Effector memory CD8-positive, alpha-beta T cell (primary cell): Measurements from ENCODE around the gene LDLRAD4.

ENCODE experiments used
- ATAC-seq: fragments of 150-1000 bp; cut with Tn5 transposase; replicated peaks from 2 replicates; pipeline ENCODE4 v1.10.0; 2021; ENCODE audit warnings: mild to moderate bottlenecking, moderate library complexity
- DNase-seq, 3 experiments: peaks; one replicate each; pipeline ENCODE4 v3.0.0; 2021
- H3K27ac Mint-ChIP-seq, 2 donors: one replicate each; pipeline ENCODE4 v1.8.0; 2022; ENCODE audit warnings: mild to moderate bottlenecking in 2 of 2, mixed read lengths in 2 of 2, moderate library complexity in 2 of 2
- H3K27me3 Mint-ChIP-seq, 2 donors: one replicate each; pipeline ENCODE4 v1.8.0; 2022; ENCODE audit warnings: mixed read lengths in 2 of 2
- H3K36me3 Mint-ChIP-seq: one replicate; pipeline ENCODE4 v1.8.0; 2022; ENCODE audit warnings: mild to moderate bottlenecking, moderate library complexity, mixed read lengths; ENCODE audit not compliant: insufficient read depth
- H3K4me1 Mint-ChIP-seq, 2 donors: one replicate each; pipeline ENCODE4 v1.8.0; 2022; ENCODE audit warnings: low read depth in 2 of 2, mixed read lengths in 2 of 2
- H3K4me3 Mint-ChIP-seq, 2 donors: one replicate each; pipeline ENCODE4 v1.8.0; 2022; ENCODE audit warnings: mild to moderate bottlenecking in 2 of 2, mixed read lengths in 2 of 2, moderate library complexity in 2 of 2
- H3K9me3 Mint-ChIP-seq, 2 donors: one replicate each; pipeline ENCODE4 v1.8.0; 2022; ENCODE audit warnings: mixed read lengths in 2 of 2

Gene LDLRAD4

GRCh38 chr18:13374096-13374467 lies 155.5 kb downstream of the LDLRAD4 start:
- H3K4me1 Mint-ChIP-seq = peaks cover 9 to 12% of the 10 kb centered on the region in 2 donors

GRCh38 chr18:13374468-13375301 lies 156.1 kb downstream of the LDLRAD4 start:
- no peak for DNase-seq
- peak overlapping the region; percentile 51 to 69 for H3K27ac Mint-ChIP-seq
- H3K27me3 Mint-ChIP-seq = no peaks in the 10 kb centered on the region
- no peaks in the 10 kb centered on the region for H3K9me3 Mint-ChIP-seq
- no peak for ATAC-seq
- H3K36me3 Mint-ChIP-seq = peaks cover 8% of the 10 kb centered on the region
- H3K4me1 Mint-ChIP-seq = peaks cover 9 to 12% of the 10 kb centered on the region in 2 donors
- H3K4me3 Mint-ChIP-seq = peak overlapping the region; percentile 2 to 23

More at GRCh38 chr18:13374096-13374467, 155.5 kb downstream of the LDLRAD4 start:
- DNase-seq (no peak), ATAC-seq (no peak)
- peaks cover 8% of the 10 kb centered on the region for H3K36me3 Mint-ChIP-seq
- H3K27me3 Mint-ChIP-seq = peaks cover 0 to under 1% of the 10 kb centered on the region in 2 donors
- no peak overlapping the region for H3K27ac Mint-ChIP-seq
- no peaks in the 10 kb centered on the region for H3K9me3 Mint-ChIP-seq
- no peak overlapping the region for H3K4me3 Mint-ChIP-seq

GRCh38 chr18:13375302-13376255 lies 157.0 kb downstream of the LDLRAD4 start:
- Mint-ChIP-seq H3K27ac (peak overlapping the region; percentile 51 to 69), H3K4me1 (peaks cover 9 to 12% of the 10 kb centered on the region in 2 donors), H3K4me3 (peak overlapping the region; percentile 23 to 27), H3K36me3 (peaks cover 8% of the 10 kb centered on the region), H3K9me3 (no peaks in the 10 kb centered on the region), H3K27me3 (no peaks in the 10 kb centered on the region)
- ATAC-seq (peak; percentile 78), DNase-seq (peak in 1 of 3 experiments; percentile 14)

GRCh38 chr18:13376298-13376840 lies 157.8 kb downstream of the LDLRAD4 start:
- ATAC-seq (peak; percentile 43), DNase-seq (no peak)
- H3K27ac Mint-ChIP-seq = peak overlapping the region; percentile 66 to 69
- peak overlapping the region in 1 of 2 donors; percentile 27 for H3K4me3 Mint-ChIP-seq
- no peaks in the 10 kb centered on the region for H3K27me3 Mint-ChIP-seq
- peaks cover 9 to 12% of the 10 kb centered on the region in 2 donors for H3K4me1 Mint-ChIP-seq
- no peaks in the 10 kb centered on the region for H3K9me3 Mint-ChIP-seq
- H3K36me3 Mint-ChIP-seq = peaks cover 8% of the 10 kb centered on the region

- peak; percentile 38 for ATAC-seq
- Mint-ChIP-seq H3K27ac (peak overlapping the region; percentile 66 to 69), H3K36me3 (peaks cover 8% of the 10 kb centered on the region), H3K9me3 (no peaks in the 10 kb centered on the region), H3K27me3 (no peaks in the 10 kb centered on the region), H3K4me1 (peaks cover 14 to 16% of the 10 kb centered on the region in 2 donors), H3K4me3 (peak overlapping the region in 1 of 2 donors; percentile 27)
- no peak for DNase-seq
Observed at GRCh38 chr18:13376841-13377351, 158.3 kb downstream of the LDLRAD4 start.

- DNase-seq (no peak), ATAC-seq (no peak)
- H3K4me1 Mint-ChIP-seq = peaks cover 11 to 20% of the 10 kb centered on the region in 2 donors
- H3K27me3 Mint-ChIP-seq = no peaks in the 10 kb centered on the region
- peak overlapping the region; percentile 66 to 69 for H3K27ac Mint-ChIP-seq
- H3K9me3 Mint-ChIP-seq = no peaks in the 10 kb centered on the region
- H3K4me3 Mint-ChIP-seq = peak overlapping the region in 1 of 2 donors; percentile 27
- H3K36me3 Mint-ChIP-seq = peaks cover 11% of the 10 kb centered on the region
Observed at GRCh38 chr18:13377496-13377895, 158.9 kb downstream of the LDLRAD4 start.

GRCh38 chr18:13378150-13378549 lies 159.6 kb downstream of the LDLRAD4 start:
- peak overlapping the region in 1 of 2 donors; percentile 9 for H3K27ac Mint-ChIP-seq
- H3K9me3 Mint-ChIP-seq = no peaks in the 10 kb centered on the region
- peaks cover 17 to 27% of the 10 kb centered on the region in 2 donors for H3K4me1 Mint-ChIP-seq
- H3K27me3 Mint-ChIP-seq = no peaks in the 10 kb centered on the region
- no peak for DNase-seq
- H3K4me3 Mint-ChIP-seq = no peak overlapping the region
- H3K36me3 Mint-ChIP-seq = peaks cover 15% of the 10 kb centered on the region
- ATAC-seq = no peak

- no peak for ATAC-seq
- Mint-ChIP-seq H3K4me3 (no peak overlapping the region), H3K36me3 (peaks cover 17% of the 10 kb centered on the region), H3K27ac (peak overlapping the region; percentile 9 to 32), H3K4me1 (peaks cover 19 to 28% of the 10 kb centered on the region in 2 donors), H3K9me3 (no peaks in the 10 kb centered on the region), H3K27me3 (no peaks in the 10 kb centered on the region)
- DNase-seq = no peak
Observed at GRCh38 chr18:13379062-13379865, 160.7 kb downstream of the LDLRAD4 start.

GRCh38 chr18:13379930-13380690 lies 161.6 kb downstream of the LDLRAD4 start:
- Mint-ChIP-seq H3K4me1 (peaks cover 19 to 25% of the 10 kb centered on the region in 2 donors), H3K27ac (no peak overlapping the region), H3K36me3 (peaks cover 17% of the 10 kb centered on the region), H3K9me3 (no peaks in the 10 kb centered on the region), H3K4me3 (no peak overlapping the region), H3K27me3 (no peaks in the 10 kb centered on the region)
- DNase-seq (no peak), ATAC-seq (no peak)

GRCh38 chr18:13380691-13381070 lies 162.1 kb downstream of the LDLRAD4 start:
- no peak for ATAC-seq
- Mint-ChIP-seq H3K27me3 (no peaks in the 10 kb centered on the region), H3K27ac (peak overlapping the region in 1 of 2 donors; percentile 97), H3K36me3 (peaks cover 13% of the 10 kb centered on the region), H3K4me3 (no peak overlapping the region), H3K9me3 (no peaks in the 10 kb centered on the region), H3K4me1 (peaks cover 17 to 19% of the 10 kb centered on the region in 2 donors)
- no peak for DNase-seq

GRCh38 chr18:13381331-13381730 lies 162.8 kb downstream of the LDLRAD4 start:
- ATAC-seq (no peak), DNase-seq (no peak)
- H3K27me3 Mint-ChIP-seq = no peaks in the 10 kb centered on the region
- peak overlapping the region; percentile 94 to 97 for H3K27ac Mint-ChIP-seq
- H3K4me3 Mint-ChIP-seq = peak overlapping the region; percentile 78 to 82
- no peaks in the 10 kb centered on the region for H3K9me3 Mint-ChIP-seq
- peaks cover 9% of the 10 kb centered on the region for H3K36me3 Mint-ChIP-seq
- peaks cover 15 to 17% of the 10 kb centered on the region in 2 donors for H3K4me1 Mint-ChIP-seq

- peaks cover 15 to 17% of the 10 kb centered on the region in 2 donors for H3K4me1 Mint-ChIP-seq
- H3K27me3 Mint-ChIP-seq = no peaks in the 10 kb centered on the region
- H3K36me3 Mint-ChIP-seq = peaks cover 8% of the 10 kb centered on the region
- peak overlapping the region; percentile 94 to 97 for H3K27ac Mint-ChIP-seq
- peak; percentile 73 for ATAC-seq
- no peaks in the 10 kb centered on the region for H3K9me3 Mint-ChIP-seq
- peak overlapping the region; percentile 78 to 82 for H3K4me3 Mint-ChIP-seq
- DNase-seq = peak in 1 of 3 experiments; percentile 15
Observed at GRCh38 chr18:13381944-13382365, 163.4 kb downstream of the LDLRAD4 start.
